ENCODE data around the gene KANK2.

DNA sequence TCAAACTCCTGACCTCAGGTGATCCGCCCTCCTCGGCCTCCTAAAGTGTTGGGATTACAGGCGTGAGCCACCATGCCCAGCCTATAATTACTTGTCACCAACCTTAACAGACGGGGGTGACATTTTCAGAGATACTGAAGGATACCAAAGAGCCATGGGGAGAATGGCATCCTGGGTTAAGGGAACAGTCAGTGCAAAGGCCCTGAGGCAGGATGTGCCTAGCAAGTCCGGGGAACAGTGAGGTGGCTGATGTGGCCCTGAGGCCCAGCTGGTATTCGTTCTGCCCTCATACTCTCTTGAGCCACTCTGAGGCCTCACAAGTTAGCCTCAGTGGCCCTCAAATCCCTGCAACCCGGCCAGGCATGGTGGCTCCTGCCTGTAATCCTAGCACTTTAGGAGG, 27.1 kb upstream of the KANK2 start:
- TF ChIP-seq, protein P1, sequence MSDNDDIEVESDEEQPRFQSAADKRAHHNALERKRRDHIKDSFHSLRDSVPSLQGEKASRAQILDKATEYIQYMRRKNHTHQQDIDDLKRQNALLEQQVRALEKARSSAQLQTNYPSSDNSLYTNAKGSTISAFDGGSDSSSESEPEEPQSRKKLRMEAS (IDR thresholded peaks at IDR 0.05), result no peak
- TF ChIP-seq YY1 (IDR thresholded peaks at IDR 0.05; ENCODE audit: low read depth) (no peak), EP300 (IDR thresholded peaks at IDR 0.05; ENCODE audit: borderline replicate concordance) (no peak), TEAD4 (IDR thresholded peaks at IDR 0.05) (no peak), TAF1 (IDR thresholded peaks at IDR 0.05; ENCODE audit: low read depth) (no peak), REST (IDR thresholded peaks at IDR 0.05; ENCODE audit: low read depth) (no peak), FOXM1 (IDR thresholded peaks at IDR 0.05; ENCODE audit: borderline replicate concordance, low read depth) (no peak), USF1 (IDR thresholded peaks at IDR 0.05) (no peak), CREB1 (IDR thresholded peaks at IDR 0.05; ENCODE audit: low read depth) (no peak), CEBPB (IDR thresholded peaks at IDR 0.05) (no peak), TCF12 (IDR thresholded peaks at IDR 0.05; ENCODE audit: low read depth) (no peak), RAD21 (IDR thresholded peaks at IDR 0.05; ENCODE audit: low read depth) (no peak), NFIC (IDR thresholded peaks at IDR 0.05) (no peak)

Measured in Ishikawa (cell line).